ENCODE data around the gene OXCT2. TPM values are rescaled to one million over a fixed set of nuclear protein-coding genes. Genes with fewer than 3 reads are reported as not detected.

OXCT2 gene
- total RNA-seq, 1 experiment from 2014 or later = 2.3 TPM

- TF ChIP-seq ZNF532 (CRISPR knock-in tag; IDR thresholded peaks at IDR 0.05; ENCODE audit: borderline replicate concordance) (no peak), AFF4 (CRISPR knock-in tag; IDR thresholded peaks at IDR 0.05; ENCODE audit: borderline replicate concordance) (no peak), HMGXB4 (CRISPR knock-in tag; IDR thresholded peaks at IDR 0.05) (no peak), JAZF1 (CRISPR knock-in tag; IDR thresholded peaks at IDR 0.05) (no peak), RELA (CRISPR knock-in tag; IDR thresholded peaks at IDR 0.05; ENCODE audit: borderline replicate concordance) (no peak), RORB (CRISPR knock-in tag; IDR thresholded peaks at IDR 0.05) (no peak), FOXJ3 (CRISPR knock-in tag; IDR thresholded peaks at IDR 0.05; ENCODE audit: borderline replicate concordance) (no peak), SOX15 (CRISPR knock-in tag; IDR thresholded peaks at IDR 0.05) (no peak)
These were observed 35.4 kb downstream of the OXCT2 start (continued) for GRCh38 chr1:39735731-39736130.

GRCh38 chr1:39733161-39733560 lies 38.0 kb downstream of the OXCT2 start:
- ChIA-PET POLR2A (no interaction called here), CTCF (no interaction called here)
- no peak for ATAC-seq
- Mint-ChIP-seq H3K36me3 (no peaks in the 10 kb centered on the region), H3K9me3 (no peaks in the 10 kb centered on the region), H3K27me3 (ENCODE audit: low read depth) (peaks cover 100% of the 10 kb centered on the region), H3K27ac (no peak overlapping the region), H3K4me1 (no peaks in the 10 kb centered on the region), H3K4me3 (no peak overlapping the region)
- TF ChIP-seq CBFB (CRISPR knock-in tag; IDR thresholded peaks at IDR 0.05; ENCODE audit: low read depth) (no peak), ESRRA (CRISPR knock-in tag; IDR thresholded peaks at IDR 0.05; ENCODE audit: borderline replicate concordance) (no peak), GTF2I (CRISPR knock-in tag; conservative IDR thresholded peaks at IDR 0.05) (no peak)
- DNase-seq (ENCODE audit: low spot score) = no peak

- Mint-ChIP-seq H3K4me1 (no peaks in the 10 kb centered on the region), H3K9me3 (no peaks in the 10 kb centered on the region), H3K27ac (no peak overlapping the region), H3K27me3 (ENCODE audit: low read depth) (peaks cover 100% of the 10 kb centered on the region), H3K4me3 (no peak overlapping the region), H3K36me3 (no peaks in the 10 kb centered on the region)
- DNase-seq (ENCODE audit: low spot score) = no peak
- ChIA-PET POLR2A (no interaction called here), CTCF (interaction anchor here (0.6 to 0.8 kb wide), 2 partner anchors 12 to 126 kb away, joined by 3 read pairs; no protein-coding TSS in a partner anchor)
- ATAC-seq = no peak
- TF ChIP-seq FOXK1 (CRISPR knock-in tag; IDR thresholded peaks at IDR 0.05) (no peak), SP1 (CRISPR knock-in tag; conservative IDR thresholded peaks at IDR 0.05) (no peak), ZNF263 (CRISPR knock-in tag; IDR thresholded peaks at IDR 0.05; ENCODE audit: low read depth) (no peak), E2F4 (CRISPR knock-in tag; IDR thresholded peaks at IDR 0.05; ENCODE audit: borderline replicate concordance, low read depth) (no peak), SOX15 (CRISPR knock-in tag; IDR thresholded peaks at IDR 0.05) (no peak), IRF2 (CRISPR knock-in tag; IDR thresholded peaks at IDR 0.05; ENCODE audit: borderline replicate concordance, low read depth) (no peak), ZNF425 (CRISPR knock-in tag; conservative IDR thresholded peaks at IDR 0.05) (no peak), AR (CRISPR knock-in tag; IDR thresholded peaks at IDR 0.05) (no peak)
These were observed 38.4 kb downstream of the OXCT2 start for GRCh38 chr1:39732730-39733129.
